ENCODE measurements around the gene SPRY2.
A peak's percentile ranks its signal among the peaks of the same experiment; 100 is the strongest.
"Not testable (repeated sequence)": the region's sequence is repeated elsewhere in the genome, so short reads cannot be mapped to it uniquely, and the experiment has no call there.

SPRY2 gene

DNA sequence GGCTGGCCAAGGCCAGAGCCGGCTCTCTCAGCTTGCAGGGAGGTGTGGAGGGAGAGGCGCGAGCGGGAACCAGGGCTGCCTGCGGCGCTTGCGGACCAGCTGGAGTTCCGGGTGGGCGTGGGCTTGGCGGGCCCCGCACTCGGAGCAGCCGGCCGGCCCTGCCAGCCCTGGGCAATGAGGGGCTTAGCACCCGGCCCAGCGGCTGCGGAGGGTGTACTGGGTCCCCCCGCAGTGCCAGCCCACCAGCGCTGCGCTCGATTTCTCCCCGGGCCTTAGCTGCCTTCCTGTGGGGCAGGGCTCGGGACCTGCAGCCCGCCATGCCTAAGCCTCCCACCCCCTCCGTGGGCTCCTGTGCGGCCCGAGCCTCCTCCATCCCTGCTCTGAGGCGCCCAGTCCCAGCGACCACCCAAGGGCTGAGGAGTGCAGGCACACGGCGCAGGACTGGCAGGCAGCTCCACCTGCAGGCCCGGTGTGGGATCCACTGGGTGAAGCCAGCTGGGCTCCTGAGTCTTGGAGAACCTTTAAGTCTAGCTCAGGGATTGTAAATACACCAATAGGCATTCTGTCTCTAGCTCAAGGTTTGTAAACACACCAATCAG, 14.7 kb upstream of the SPRY2 start:
- not testable (repeated sequence) for DNase-seq (ENCODE audit: insufficient read length, low spot score); FAIRE-seq

DNA sequence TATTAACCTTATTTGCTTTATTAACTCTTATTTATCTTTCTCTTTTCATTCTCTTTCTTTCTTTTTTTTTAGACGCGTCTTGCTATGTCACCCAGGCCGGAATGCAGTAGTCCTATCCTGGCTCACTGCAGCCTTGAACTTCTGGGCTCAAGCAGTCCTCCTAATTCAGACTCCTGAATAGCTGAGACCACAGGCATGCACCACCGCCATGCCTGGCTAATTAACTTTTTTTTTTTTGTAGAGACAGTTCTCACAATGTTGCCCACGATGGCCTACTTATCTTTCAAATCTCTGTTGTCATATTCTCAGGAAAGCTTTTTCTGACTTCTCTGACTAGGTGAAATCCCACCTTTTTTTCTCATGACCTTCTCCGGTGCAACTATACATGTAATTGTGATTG, 7.8 kb upstream of the SPRY2 start:
- FAIRE-seq (no peak), DNase-seq (ENCODE audit: insufficient read length, low spot score) (no peak)

DNA sequence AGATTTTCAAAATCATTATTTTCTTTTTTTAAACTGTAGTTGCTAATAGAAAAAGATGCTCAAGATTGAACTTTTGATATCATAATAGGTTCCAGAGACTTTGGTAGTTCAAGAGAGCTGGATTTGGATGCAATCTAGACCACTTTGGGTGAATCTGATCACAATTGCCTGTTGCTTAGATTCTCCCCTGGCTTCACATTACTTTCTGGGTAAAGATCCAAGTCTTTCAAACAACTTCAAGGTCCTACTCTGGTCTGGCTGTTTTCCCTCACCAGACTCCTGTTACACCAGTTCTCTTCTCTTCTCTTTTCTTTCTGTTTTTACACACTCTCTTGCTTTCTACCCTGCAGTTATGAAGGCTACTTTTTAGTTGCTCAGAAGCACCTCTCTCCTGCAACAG, 7.4 kb upstream of the SPRY2 start:
- no peak for DNase-seq (ENCODE audit: insufficient read length, low spot score)
- FAIRE-seq = no peak

DNA sequence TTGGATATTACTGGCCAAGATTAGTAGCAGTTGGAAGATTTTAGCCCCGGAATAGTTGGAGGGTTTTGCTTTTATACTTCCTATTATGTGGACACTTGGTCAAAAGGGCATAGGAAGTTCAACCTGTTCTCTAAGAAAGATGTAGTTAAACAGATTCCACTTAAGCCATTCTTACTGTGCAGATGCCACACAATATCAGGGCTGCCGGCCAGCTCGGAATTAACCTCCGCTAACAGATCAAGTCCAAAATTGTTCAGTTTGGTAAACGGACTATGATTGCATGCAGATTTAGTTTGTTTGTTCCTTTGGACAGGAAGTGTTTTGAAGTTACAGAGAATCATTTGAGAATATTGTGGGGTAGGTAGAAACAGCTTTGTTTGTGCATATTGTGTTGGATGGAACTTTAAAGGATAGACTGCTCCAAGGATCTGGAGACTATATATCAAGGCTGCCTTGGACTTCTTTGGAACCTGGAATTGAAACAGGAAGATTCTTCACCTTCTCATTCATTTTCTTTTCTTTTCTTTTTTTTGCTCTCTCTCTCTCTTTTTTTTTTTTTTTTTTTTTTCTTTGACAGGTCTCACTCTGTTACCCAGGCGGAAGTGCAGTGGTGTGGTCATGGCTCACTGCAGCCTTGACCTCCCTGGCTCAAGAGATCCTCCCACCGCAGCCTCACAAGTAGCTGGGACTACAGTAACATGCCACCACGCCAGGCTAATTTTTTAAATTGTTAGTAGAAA, 5.0 kb upstream of the SPRY2 start:
- no peak for FAIRE-seq
- DNase-seq (ENCODE audit: insufficient read length, low spot score) = no peak

DNA sequence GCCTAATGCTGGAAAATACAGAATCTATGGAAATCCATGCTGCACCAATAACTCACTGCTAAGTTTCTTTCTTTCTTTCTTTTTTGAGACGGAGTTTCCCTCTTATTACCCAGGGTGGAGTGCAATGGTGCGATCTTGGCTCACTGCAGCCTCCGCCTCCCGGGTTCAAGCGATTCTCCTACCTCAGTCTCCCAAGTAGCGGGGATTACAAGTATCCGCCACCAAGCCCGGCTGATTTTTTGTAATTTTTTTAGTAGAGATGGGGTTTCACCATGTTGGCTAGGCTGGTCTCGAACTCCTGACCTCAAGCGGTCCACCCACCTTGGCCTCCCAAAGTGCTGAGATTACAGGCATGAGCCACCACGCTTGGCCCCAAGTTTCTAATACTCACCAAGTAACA, 3.1 kb upstream of the SPRY2 start:
- FAIRE-seq; DNase-seq (ENCODE audit: insufficient read length, low spot score): not testable (repeated sequence)

DNA sequence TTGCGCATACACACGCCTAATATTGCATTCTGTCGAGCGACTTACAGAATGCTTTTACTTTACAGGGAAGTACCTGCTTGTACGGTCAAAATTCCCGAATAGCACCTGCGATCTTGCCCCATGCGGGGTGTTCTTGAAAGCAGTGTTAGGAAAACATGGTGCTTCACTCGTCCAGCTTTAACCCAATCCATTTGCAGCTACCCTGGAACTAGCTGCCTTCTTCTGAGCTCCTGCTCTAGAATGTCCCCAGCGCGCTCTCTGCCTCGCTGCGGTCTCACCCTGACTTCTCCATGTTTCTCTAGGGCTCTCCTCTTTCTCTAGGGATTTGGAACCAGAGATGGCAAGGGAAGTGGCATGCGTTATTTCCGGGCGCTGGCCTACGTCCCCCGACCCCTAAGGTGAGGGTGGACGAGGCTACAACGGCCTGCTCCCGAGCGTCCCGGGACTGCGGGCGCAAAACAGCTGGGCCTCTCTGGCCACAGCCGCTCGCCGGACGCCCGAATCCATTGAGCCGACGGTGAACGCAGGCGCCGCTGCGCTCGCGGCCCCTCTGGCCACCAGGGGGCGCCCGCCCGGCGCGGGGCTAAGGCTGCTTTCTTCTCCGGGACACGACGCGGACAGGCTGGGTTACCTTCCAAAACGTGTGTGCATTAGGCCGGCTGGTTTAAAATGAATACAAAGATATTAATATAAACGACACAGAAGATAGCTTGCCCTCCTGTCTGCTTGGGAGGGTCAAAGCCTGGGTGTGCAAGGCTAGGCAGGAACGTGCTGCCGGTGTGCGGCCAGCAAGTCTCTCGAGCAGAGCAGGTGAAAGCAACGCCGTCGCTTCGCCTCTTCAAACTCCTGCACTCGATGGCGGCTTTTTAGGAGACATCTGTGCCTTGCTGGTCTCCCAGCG, 1.8 kb upstream of the SPRY2 start:
- FAIRE-seq = peak; percentile 26
- no peak for DNase-seq (ENCODE audit: insufficient read length, low spot score)

DNA sequence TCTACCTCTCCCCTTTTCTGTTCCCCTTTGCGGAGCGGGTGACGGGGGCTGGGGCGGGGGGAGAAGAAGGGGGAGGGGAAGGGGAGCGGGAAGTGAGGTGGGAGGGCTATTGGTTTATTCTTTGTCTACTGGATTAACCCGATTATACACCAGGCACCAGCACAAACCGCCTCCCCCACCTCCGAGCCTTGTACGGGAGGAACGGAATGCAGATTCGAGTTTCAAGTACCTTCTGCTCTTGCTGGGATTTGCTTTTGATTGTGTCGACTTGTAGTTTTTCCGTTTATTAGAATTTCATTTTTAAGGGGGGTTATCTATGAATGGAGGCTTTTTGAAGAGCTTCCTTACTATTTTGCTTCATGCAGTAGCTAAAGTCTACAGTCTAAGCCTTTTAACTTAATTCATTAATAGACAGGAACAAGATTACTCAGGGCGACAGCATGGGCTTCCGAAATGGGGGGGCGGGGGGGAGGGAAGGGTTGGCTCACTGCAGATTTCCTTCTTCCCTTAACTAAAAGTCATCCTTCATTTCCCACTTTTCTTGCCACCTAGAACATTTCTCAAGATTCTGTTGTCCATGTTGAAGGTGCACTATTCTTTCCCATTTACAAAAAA, 937 bp upstream of the SPRY2 start:
- DNase-seq (ENCODE audit: insufficient read length, low spot score) = no peak
- no peak for FAIRE-seq

DNA sequence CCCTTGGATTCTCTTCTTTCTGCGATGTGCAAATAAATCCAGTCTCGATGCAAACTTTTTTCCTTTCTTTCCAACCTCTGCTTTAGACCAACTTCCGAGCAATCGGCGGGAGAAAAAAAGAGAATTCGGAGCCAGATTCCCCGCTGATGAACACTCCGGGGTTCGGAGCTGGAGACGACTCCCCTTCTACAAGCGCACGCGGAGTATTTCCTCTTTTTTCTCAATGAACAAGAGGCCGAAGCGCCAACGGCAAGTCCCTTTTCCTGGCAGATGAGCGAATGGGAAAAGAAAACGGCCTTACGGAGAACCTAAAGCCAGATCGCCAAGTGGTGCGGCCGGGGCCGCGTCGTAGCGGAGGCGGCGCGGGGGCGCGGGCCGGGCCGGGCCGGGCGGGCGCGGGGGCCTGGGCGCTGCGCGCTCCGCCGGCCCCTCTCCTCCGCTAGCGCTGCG, 250 bp downstream of the SPRY2 start:
- no peak for FAIRE-seq
- DNase-seq (ENCODE audit: insufficient read length, low spot score) = no peak

DNA sequence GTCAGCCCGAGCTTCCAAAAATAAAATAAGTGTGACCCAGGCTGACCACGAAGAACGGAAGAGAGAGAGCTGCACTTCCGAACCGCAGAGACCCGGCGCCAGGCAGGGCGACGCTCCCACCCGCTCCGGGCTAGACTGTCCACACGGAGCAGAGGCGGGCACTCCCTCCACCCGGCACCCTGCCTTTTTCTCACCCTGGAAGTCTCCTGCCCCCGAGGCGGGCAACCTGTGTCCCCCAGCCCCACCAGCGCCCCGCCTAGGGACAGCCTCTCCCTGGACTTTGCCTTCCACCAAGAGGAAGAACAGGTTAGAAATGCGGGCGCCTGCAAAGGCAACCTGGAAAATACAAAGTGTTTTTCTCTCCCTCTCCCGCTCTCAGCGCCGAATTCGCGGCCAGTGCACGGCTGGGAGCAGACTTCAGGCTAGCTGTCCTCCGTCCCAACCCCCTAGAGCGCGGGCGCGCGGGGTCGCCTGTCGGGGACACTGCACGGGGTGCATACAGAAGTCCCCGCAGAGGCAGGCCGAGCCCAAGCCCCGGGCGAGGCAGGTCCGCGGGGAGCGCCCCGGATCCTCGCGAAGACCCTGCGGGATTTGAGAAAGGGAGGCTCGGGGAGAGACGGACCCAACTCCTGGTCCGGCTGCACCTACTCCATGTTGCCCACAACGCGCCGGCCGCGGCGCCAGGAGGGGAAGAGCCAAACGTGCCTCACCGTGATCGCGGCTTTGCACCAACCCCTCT, 845 bp downstream of the SPRY2 start:
- FAIRE-seq = no peak
- DNase-seq (ENCODE audit: insufficient read length, low spot score) = no peak

DNA sequence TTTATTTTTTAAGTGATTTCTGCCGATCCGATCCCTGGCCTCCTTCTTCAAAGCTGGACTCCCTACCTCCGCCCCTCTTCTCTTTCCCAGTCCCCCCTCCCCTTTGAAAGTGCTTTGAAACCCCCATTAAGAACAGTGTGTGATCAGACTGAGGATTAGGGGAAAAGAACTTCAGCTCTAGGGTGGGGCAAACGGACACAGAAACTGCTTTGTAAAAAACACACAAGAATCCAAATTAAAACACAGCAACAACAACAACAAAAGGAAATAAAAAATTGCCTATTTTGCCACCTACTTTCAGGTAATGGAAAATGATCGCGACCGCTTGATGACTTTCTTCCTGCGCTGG, 1.4 kb downstream of the SPRY2 start:
- DNase-seq (ENCODE audit: insufficient read length, low spot score) (no peak), FAIRE-seq (no peak)

DNA sequence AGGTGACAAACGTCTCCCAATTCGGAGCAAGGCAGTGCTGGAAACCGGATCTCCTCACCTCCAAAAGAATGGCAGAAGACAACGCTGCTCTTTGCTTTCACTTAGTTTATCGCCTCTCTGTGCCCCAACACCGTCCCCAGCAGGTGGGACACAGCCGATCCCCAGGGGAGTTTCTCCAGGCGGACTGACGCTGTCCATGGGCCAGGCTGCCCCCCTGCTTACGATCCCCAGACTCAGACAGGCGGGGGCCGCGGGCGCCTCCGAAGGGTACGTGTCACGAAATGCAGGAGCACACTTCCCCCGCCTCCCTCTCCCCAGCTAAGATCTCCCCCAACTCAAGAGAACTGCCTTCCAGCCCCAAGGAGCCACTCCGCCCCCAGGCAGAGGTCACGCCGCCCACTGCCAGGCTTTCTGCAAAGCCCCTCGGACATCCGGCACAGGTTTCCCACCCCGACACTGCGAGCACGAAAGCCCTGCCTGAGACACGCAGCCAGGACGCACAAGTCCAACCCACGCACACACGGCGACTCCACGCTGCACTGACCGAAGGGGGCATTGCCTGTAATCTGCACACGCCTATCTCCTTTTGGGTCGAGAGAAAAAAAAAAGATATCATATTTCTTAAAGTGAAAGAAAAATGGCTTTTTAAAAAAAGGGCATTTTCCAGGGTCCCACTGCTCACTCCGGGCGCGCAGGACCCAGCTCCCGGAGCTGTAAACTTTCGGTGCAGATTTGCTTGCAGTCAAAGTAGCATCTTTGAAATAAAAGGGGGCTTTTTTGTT, 2.0 kb downstream of the SPRY2 start:
- FAIRE-seq (peak; percentile 65), DNase-seq (ENCODE audit: insufficient read length, low spot score) (no peak)

DNA sequence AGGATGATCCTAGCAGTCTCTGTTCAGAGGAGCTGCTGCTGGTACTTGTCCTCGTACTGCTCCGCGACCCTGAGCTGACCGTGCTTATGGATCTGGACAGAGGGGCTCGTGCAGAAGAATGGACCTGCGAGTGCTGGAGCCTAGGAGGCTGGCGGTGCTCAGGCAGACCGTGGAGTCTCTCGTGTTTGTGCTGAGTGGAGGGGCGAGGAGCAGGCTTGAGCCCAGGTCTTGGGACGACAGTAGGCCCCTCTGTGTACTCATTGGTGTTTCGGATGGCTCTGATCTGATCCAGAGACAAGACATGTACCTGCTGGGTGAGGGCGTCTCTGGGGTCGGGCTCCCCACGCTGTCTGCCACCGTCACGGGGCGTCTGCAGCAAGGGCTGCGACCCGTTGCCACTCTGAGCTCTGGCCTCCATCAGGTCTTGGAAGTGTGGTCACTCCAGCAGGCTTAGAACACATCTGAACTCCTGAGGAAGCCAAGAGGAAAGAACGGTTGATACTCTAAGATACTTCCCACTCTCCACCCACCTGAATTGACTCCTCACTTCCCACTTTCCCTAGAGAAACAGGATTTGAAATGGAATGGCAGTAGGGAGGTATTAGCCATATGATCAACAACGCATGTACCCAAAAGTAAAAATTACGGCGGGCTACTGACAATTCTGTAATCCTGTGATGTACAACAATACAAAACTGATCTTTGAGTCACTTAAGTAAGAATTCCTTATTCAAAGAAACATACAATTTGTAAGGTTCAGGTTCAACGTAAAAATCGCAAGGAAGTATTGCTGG, 3.4 kb downstream of the SPRY2 start:
- DNase-seq (ENCODE audit: insufficient read length, low spot score) (no peak), FAIRE-seq (no peak)

DNA sequence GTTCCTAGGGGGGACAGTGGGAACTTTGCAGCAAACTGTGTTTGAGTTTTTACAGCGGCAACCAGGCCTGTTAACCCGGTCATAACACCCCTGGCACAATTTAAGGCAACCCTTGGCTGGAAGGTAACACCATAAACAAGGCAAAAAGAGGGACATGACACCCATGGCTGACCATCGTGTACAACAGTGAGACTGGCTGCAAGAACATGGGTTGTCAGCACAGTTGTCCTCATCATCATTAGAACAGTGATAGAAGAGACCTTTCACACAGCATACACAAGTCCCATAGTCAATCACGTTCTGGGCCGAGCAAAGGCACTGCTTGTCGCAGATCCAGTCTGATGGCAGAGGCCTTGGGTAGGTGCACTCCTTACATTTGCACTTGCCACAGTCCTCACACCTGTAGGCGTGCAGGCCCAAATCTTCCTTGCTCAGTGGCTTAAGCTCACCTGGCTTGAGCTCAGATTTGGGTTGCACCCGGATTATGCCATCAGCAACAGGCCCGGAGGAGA, 4.1 kb downstream of the SPRY2 start:
- DNase-seq (ENCODE audit: insufficient read length, low spot score) (no peak), FAIRE-seq (no peak)

DNA sequence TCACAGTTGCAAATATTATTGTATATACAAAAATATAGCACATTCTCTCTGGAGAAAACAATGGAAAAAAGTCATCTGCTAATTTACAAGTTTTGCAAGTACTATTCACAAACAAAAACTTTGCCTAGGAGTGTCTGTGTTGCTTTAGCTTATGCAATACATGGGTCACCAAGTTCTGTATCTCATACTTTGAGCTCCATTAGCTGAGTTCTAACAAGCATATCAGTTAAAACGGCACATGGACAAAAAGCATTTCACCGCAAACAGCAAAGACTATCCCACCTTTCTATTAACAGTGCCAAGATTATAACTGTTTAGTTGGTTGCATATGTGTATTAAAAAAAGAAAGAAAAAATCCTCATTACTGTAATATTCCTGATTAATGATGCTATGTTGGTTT, 4.6 kb downstream of the SPRY2 start:
- FAIRE-seq (no peak), DNase-seq (ENCODE audit: insufficient read length, low spot score) (no peak)

DNA sequence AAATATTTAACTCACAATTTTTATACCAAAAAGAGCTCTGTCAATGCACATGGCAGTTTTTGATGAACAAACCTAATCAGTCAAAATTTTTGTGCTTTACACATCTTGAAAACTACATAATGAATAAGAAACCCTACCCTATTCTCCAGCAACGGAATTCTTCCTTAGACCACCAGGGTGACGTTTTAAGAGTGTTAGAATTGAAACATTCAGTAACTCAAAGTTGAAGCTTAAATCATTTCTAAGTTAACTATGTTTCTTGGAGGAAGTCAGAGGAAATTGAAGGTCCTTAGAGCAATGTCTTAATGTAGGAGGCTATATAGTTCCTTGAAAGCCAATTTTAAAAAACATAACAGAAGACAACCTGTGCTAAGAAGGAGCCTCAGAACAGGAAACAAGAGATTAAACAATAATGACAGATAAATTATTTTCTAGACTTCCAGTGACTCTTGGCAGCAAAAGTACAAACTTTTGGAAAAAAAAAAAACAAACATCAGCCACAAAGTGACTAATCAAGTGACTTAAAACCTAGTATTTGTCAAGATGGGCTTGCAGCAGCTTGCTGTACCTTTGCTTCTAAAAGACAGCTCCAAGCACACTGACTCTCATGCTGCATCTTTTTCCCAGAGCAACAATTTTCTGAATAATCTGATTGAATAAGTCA, 6.2 kb downstream of the SPRY2 start:
- DNase-seq (ENCODE audit: insufficient read length, low spot score) = no peak
- no peak for FAIRE-seq

DNA sequence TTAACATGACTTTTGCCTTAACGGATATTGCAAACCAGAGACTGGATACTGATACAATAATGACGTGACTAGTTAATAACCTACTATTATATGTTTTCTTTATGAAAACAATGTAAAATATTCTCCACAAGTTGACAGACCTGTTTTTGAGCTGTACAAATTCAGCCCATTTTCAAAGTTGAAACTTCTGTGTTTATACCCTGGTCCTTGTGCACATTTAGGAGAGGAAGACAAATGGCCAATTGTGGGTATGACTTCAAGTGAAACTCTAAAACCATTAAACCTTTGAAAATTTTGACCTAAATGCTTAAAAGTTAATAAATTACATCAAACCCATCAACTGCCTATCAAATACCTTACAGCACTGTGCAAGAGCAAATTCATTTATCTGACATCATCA, 8.9 kb downstream of the SPRY2 start:
- DNase-seq (ENCODE audit: insufficient read length, low spot score) (no peak), FAIRE-seq (no peak)

DNA sequence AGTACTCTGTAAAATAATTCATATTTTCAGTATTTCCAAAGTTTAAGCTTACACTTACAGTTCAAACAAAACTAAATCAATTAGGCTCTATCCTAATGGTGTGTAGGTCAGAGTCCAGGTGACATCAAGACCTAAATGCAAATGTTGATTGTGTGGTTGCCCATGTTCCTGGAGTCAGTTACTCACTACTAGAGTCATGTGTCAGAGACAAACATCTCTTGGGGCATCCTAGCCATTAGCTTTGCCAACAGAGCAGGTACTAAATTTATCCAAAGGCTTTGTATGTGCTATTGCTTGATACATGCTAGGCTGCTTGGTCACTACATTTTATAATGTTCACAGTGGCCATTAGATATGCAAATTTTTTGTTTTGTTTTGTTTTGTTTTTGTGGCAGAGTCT, 11.7 kb downstream of the SPRY2 start:
- DNase-seq (ENCODE audit: insufficient read length, low spot score) (no peak), FAIRE-seq (no peak)

DNA sequence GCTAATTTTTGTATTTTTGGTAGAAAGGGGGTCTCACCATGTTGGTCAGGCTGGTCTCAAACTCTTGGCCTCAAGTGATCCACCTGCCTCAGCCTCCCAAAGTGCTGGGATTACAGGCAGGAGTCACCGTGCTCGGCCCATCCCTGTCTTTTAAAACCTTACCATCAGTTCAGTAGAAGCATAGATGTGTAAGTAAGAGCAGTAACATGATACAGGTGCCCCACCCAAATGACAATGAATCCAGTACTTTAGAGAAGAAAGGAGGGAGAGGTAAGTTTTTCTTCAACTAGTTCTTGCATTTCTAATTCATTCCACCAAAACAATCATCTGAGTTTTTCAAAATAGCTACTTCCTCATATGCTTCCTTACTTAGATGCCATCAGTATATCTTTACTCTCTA, 21.9 kb downstream of the SPRY2 start:
- DNase-seq (ENCODE audit: insufficient read length, low spot score) = no peak
- no peak for FAIRE-seq

All from GM19239 (cell line).